Measurements from ENCODE around the gene TMEM94.

Gene TMEM94

GRCh38 chr17:75507733-75508719, 51.6 kb downstream of the TMEM94 start:
- no peaks in the 10 kb centered on the region for H3K79me1 ChIP-seq (ENCODE audit: low read length)
- peaks cover 44 to 61% of the 10 kb centered on the region in 2 experiments for H3K36me3 ChIP-seq (ENCODE audit: control insufficient read depth in 1 of 2, insufficient read depth in 2 of 2, low read length in 2 of 2)
- no peaks in the 10 kb centered on the region for H3K79me2 ChIP-seq (ENCODE audit: control insufficient read depth, insufficient read depth, low read length, poor library complexity)
- H3K27me3 ChIP-seq (ENCODE audit: insufficient read depth, low read length): no peaks in the 10 kb centered on the region
- no peak overlapping the region for H4K12ac ChIP-seq (ENCODE audit: low read depth, low read length)
- no peak overlapping the region for H2AK5ac ChIP-seq (ENCODE audit: low read length)
- H3K23ac ChIP-seq (ENCODE audit: low read length): no peak overlapping the region
- no peak overlapping the region for H3K18ac ChIP-seq (ENCODE audit: low read length)
- no peak overlapping the region for H2AFZ ChIP-seq (ENCODE audit: insufficient read depth, low read length, poor library complexity)
- H2BK5ac ChIP-seq (ENCODE audit: low read depth, low read length, poor library complexity): no peak overlapping the region
- no peak overlapping the region for H4K8ac ChIP-seq (ENCODE audit: low read depth, low read length)
- H3K4me1 ChIP-seq (ENCODE audit: control insufficient read depth in 1 of 2, insufficient read depth in 2 of 2, low read length in 2 of 2): no peaks in the 10 kb centered on the region
- H3K27ac ChIP-seq (ENCODE audit: low read depth, low read length): no peak overlapping the region
- H3K14ac ChIP-seq (ENCODE audit: low read length): no peak overlapping the region
- no peak overlapping the region for H3K9ac ChIP-seq (ENCODE audit: low read length)
- no peak for DNase-seq
- H3K9me3 ChIP-seq (ENCODE audit: insufficient read depth, low read depth, low read length): peaks cover 1% of the 10 kb centered on the region
- WGBS (ENCODE audit: extremely low coverage, insufficient coverage, insufficient read length): no CpG with 5 or more reads among the region's 27 CpGs
- no peak overlapping the region for H3K4me2 ChIP-seq (ENCODE audit: low read length)
- H3K4me3 ChIP-seq (ENCODE audit: low read depth, low read length): no peak overlapping the region
- H2BK12ac ChIP-seq (ENCODE audit: low read length): no peak overlapping the region
- H3K4ac ChIP-seq (ENCODE audit: low read depth, low read length): no peak overlapping the region
- H4K91ac ChIP-seq (ENCODE audit: low read depth, low read length): no peak overlapping the region
- no peak overlapping the region for H2BK120ac ChIP-seq (ENCODE audit: insufficient read depth, low read length, poor library complexity)

- H3K9me3 ChIP-seq (ENCODE audit: insufficient read depth, low read depth, low read length): no peaks in the 10 kb centered on the region
- H3K79me1 ChIP-seq (ENCODE audit: low read length): no peaks in the 10 kb centered on the region
- no peak overlapping the region for H3K18ac ChIP-seq (ENCODE audit: low read length)
- no peaks in the 10 kb centered on the region for H3K79me2 ChIP-seq (ENCODE audit: control insufficient read depth, insufficient read depth, low read length, poor library complexity)
- no peak overlapping the region for H4K8ac ChIP-seq (ENCODE audit: low read depth, low read length)
- H3K4ac ChIP-seq (ENCODE audit: low read depth, low read length): no peak overlapping the region
- H3K27ac ChIP-seq (ENCODE audit: low read depth, low read length): no peak overlapping the region
- no peak for DNase-seq
- no CpG with 5 or more reads among the region's 5 CpGs for WGBS (ENCODE audit: extremely low coverage, insufficient coverage, insufficient read length)
- H3K4me2 ChIP-seq (ENCODE audit: low read length): no peak overlapping the region
- H2BK5ac ChIP-seq (ENCODE audit: low read depth, low read length, poor library complexity): no peak overlapping the region
- peaks cover 39 to 59% of the 10 kb centered on the region in 2 experiments for H3K36me3 ChIP-seq (ENCODE audit: control insufficient read depth in 1 of 2, insufficient read depth in 2 of 2, low read length in 2 of 2)
- no peak overlapping the region for H3K23ac ChIP-seq (ENCODE audit: low read length)
- no peak overlapping the region for H3K9ac ChIP-seq (ENCODE audit: low read length)
- peaks cover under 1 to 1% of the 10 kb centered on the region in 2 experiments for H3K4me1 ChIP-seq (ENCODE audit: control insufficient read depth in 1 of 2, insufficient read depth in 2 of 2, low read length in 2 of 2)
- no peak overlapping the region for H2BK120ac ChIP-seq (ENCODE audit: insufficient read depth, low read length, poor library complexity)
- H3K14ac ChIP-seq (ENCODE audit: low read length): no peak overlapping the region
- no peak overlapping the region for H4K91ac ChIP-seq (ENCODE audit: low read depth, low read length)
- H2BK12ac ChIP-seq (ENCODE audit: low read length): no peak overlapping the region
- no peak overlapping the region for H3K4me3 ChIP-seq (ENCODE audit: low read depth, low read length)
- H4K12ac ChIP-seq (ENCODE audit: low read depth, low read length): no peak overlapping the region
- H3K27me3 ChIP-seq (ENCODE audit: insufficient read depth, low read length): no peaks in the 10 kb centered on the region
- H2AFZ ChIP-seq (ENCODE audit: insufficient read depth, low read length, poor library complexity): no peak overlapping the region
- H2AK5ac ChIP-seq (ENCODE audit: low read length): no peak overlapping the region
These were observed 52.5 kb downstream of the TMEM94 start for GRCh38 chr17:75508931-75509361.

GRCh38 chr17:75509528-75510258, 53.3 kb downstream of the TMEM94 start:
- Histone ChIP-seq H3K18ac (ENCODE audit: low read length) (no peak overlapping the region), H3K4me3 (ENCODE audit: low read depth, low read length) (no peak overlapping the region), H3K9me3 (ENCODE audit: insufficient read depth, low read depth, low read length) (no peaks in the 10 kb centered on the region), H4K12ac (ENCODE audit: low read depth, low read length) (no peak overlapping the region), H4K8ac (ENCODE audit: low read depth, low read length) (no peak overlapping the region), H3K27me3 (ENCODE audit: insufficient read depth, low read length) (no peaks in the 10 kb centered on the region), H3K27ac (ENCODE audit: low read depth, low read length) (no peak overlapping the region), H3K4me1 (ENCODE audit: control insufficient read depth in 1 of 2, insufficient read depth in 2 of 2, low read length in 2 of 2) (peaks cover 8 to 9% of the 10 kb centered on the region in 2 experiments), H3K4ac (ENCODE audit: low read depth, low read length) (no peak overlapping the region), H2BK120ac (ENCODE audit: insufficient read depth, low read length, poor library complexity) (no peak overlapping the region), H3K79me1 (ENCODE audit: low read length) (no peaks in the 10 kb centered on the region), H3K9ac (ENCODE audit: low read length) (no peak overlapping the region), H2AK5ac (ENCODE audit: low read length) (no peak overlapping the region), H3K79me2 (ENCODE audit: control insufficient read depth, insufficient read depth, low read length, poor library complexity) (peaks cover 2% of the 10 kb centered on the region), H4K91ac (ENCODE audit: low read depth, low read length) (no peak overlapping the region), H3K4me2 (ENCODE audit: low read length) (no peak overlapping the region), H2AFZ (ENCODE audit: insufficient read depth, low read length, poor library complexity) (no peak overlapping the region), H3K23ac (ENCODE audit: low read length) (peak overlapping the region; percentile 44), H2BK5ac (ENCODE audit: low read depth, low read length, poor library complexity) (no peak overlapping the region), H3K14ac (ENCODE audit: low read length) (no peak overlapping the region), H3K36me3 (ENCODE audit: control insufficient read depth in 1 of 2, insufficient read depth in 2 of 2, low read length in 2 of 2) (peaks cover 32 to 52% of the 10 kb centered on the region in 2 experiments), H2BK12ac (ENCODE audit: low read length) (no peak overlapping the region)
- no CpG with 5 or more reads among the region's 19 CpGs for WGBS (ENCODE audit: extremely low coverage, insufficient coverage, insufficient read length)
- no peak for DNase-seq

GRCh38 chr17:75511270-75511609, 54.8 kb downstream of the TMEM94 start:
- Histone ChIP-seq H3K14ac (ENCODE audit: low read length) (no peak overlapping the region), H3K4me3 (ENCODE audit: low read depth, low read length) (no peak overlapping the region), H4K12ac (ENCODE audit: low read depth, low read length) (no peak overlapping the region), H3K4me1 (ENCODE audit: control insufficient read depth in 1 of 2, insufficient read depth in 2 of 2, low read length in 2 of 2) (peaks cover 9% of the 10 kb centered on the region in 2 experiments), H3K36me3 (ENCODE audit: control insufficient read depth in 1 of 2, insufficient read depth in 2 of 2, low read length in 2 of 2) (peaks cover 19 to 38% of the 10 kb centered on the region in 2 experiments), H3K9ac (ENCODE audit: low read length) (no peak overlapping the region), H3K27ac (ENCODE audit: low read depth, low read length) (no peak overlapping the region), H2BK120ac (ENCODE audit: insufficient read depth, low read length, poor library complexity) (no peak overlapping the region), H3K79me2 (ENCODE audit: control insufficient read depth, insufficient read depth, low read length, poor library complexity) (peaks cover 8% of the 10 kb centered on the region), H2BK5ac (ENCODE audit: low read depth, low read length, poor library complexity) (no peak overlapping the region), H3K4me2 (ENCODE audit: low read length) (no peak overlapping the region), H3K9me3 (ENCODE audit: insufficient read depth, low read depth, low read length) (no peaks in the 10 kb centered on the region), H4K8ac (ENCODE audit: low read depth, low read length) (no peak overlapping the region), H3K18ac (ENCODE audit: low read length) (no peak overlapping the region), H2AFZ (ENCODE audit: insufficient read depth, low read length, poor library complexity) (no peak overlapping the region), H3K27me3 (ENCODE audit: insufficient read depth, low read length) (no peaks in the 10 kb centered on the region), H2AK5ac (ENCODE audit: low read length) (no peak overlapping the region), H4K91ac (ENCODE audit: low read depth, low read length) (no peak overlapping the region), H3K23ac (ENCODE audit: low read length) (no peak overlapping the region), H3K79me1 (ENCODE audit: low read length) (peaks cover 5% of the 10 kb centered on the region), H3K4ac (ENCODE audit: low read depth, low read length) (no peak overlapping the region), H2BK12ac (ENCODE audit: low read length) (no peak overlapping the region)
- no peak for DNase-seq
- no CpG with 5 or more reads among the region's 4 CpGs for WGBS (ENCODE audit: extremely low coverage, insufficient coverage, insufficient read length)

Data from trophoblast cell (in vitro differentiated cells and primary cell).